HG02973 (cell line): Measurements from ENCODE around the gene NAPSA.
A peak's percentile ranks its signal among the peaks of the same experiment; 100 is the strongest.
"Not testable (repeated sequence)": the region's sequence is repeated elsewhere in the genome, so short reads cannot be mapped to it uniquely, and the experiment has no call there.

Source experiments
- ATAC-seq: cut with Tn5 transposase; IDR thresholded peaks from one replicate; pipeline ENCODE4 v1.9.1; 2021; ENCODE audit warnings: moderate library complexity; ENCODE audit not compliant: unreplicated experiment

The NAPSA gene

GRCh38 chr19:50361290-50362029, 4.0 kb downstream of the NAPSA start:
- ATAC-seq: no peak

- ATAC-seq: no peak
Measured at GRCh38 chr19:50359328-50359818, 6.1 kb downstream of the NAPSA start.

DNA sequence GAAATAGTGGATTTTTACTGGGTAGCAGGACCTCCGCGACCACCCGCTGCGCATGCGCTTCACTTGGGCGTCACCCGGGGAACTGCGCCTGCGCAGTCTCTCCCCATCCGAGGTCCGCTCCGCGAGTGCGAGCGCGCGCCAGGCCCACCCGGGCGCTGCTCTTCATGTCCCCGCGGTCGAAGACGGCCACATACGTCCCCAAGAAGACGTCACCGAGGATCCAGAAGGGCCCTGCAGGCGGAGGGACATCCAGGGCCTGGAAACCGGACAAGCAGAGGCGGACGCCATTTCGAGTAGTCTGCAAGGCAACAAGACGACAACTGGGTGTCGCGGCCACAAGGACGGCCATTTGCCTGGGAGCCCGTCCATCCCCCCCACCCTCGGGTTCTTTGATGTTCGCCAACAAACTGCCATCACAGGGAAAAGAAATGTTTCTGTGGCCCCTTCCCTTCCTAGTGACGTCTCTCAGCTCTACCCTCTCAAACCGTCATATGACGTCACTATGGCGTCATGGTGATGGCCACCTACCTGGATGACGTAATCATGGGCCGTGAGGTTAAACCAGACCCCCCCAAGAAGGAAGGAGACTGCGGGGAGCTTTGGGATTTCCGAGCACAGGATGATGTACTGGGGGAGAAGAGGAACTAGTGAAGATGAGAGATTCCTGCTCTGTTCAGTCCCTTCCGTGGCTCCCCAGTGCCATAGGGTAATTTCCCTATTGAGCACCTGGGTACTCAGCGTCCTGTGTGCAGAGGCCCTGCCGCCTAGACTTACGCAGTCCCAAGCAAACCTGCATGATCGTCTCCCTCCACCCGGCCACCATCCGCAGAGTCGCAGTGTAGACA, 6.7 kb downstream of the NAPSA start:
- ATAC-seq: no peak

DNA sequence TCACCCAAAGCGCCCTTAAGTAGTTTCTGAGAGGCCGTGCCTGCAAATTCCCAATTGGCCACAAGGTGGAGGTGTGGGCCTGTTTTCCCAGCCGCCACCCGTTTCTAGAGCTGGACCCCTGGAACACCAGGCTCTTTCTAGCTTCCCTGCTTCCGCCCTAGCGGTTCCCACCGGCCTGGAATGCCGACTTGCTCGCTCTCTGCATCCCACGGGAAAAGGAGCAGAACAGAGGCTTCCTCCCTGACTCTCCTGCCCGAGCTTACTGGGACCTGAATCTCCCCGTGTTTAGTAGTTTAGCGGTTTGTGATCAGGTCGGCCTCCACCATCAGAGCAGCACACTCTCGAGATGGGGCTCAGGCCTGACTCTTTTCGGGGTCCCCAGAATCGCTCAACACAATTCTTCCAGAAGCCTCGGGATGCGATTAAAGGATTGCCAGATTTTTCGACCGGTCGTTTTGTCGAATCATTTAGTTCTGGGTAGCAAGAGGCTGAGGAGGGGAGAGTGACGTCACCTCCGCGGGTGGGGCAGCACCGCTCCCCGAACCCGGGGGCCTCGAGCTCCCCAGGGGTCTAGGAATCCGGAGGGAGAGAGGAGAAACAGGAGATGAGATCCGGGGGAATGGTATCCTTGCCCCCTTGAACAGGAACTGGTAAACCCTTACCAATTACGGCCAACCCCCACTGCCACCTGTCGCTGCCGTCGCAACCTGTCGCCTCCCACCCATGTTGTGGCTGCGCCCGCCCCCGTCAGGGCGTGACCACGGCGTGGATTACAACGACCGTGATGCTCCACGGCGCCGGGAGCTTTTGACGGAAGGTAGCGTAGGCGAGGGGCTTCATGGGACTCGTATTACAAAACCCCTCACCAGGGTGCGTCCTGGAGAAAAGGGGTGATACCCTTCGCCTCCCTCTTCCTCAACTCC, 8.0 kb downstream of the NAPSA start:
- peak; percentile 41 for ATAC-seq

- ATAC-seq: no peak
Measured at GRCh38 chr19:50356691-50357177, 8.7 kb downstream of the NAPSA start.

DNA sequence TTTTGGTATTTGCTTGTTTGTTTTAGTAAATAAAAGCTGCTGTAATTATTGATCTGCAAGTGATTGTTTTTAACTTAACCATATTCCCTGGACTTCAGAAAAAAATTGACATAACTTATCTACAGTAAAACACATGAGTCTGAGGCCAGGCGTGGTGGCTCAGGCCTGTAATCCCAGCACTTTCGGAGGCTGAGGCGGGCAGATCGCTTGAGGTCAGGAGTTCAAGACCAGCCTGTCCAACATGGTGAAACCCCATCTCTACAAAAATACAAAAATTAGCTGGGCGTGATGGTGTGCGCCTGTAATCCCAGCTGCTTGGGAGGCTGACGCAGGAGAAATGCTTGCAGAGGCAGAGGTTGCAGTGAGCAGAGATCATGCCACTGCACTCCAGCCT, 12.0 kb downstream of the NAPSA start:
- not testable (repeated sequence) for ATAC-seq

DNA sequence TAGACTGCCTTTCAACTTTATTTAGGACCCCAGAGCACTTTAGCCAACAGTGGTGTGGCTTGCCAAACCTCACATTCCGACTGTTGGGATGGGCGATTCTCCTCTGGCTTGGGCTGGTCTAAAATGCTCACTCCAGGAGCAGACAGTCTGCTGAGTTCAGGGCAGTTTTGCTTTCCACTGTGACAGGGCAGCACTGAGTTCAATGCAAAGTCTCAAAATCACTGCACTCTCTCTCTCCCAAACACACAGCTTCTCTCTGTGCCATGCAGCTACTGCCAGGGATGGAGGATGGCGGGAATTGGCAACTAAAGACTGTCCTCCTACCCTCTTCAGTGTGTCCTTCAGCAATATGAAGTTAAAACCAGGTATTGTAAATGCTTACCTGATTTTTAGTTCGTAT, 13.2 kb downstream of the NAPSA start:
- no peak for ATAC-seq

GRCh38 chr19:50349277-50350057, 16.0 kb downstream of the NAPSA start:
- ATAC-seq: no peak

DNA sequence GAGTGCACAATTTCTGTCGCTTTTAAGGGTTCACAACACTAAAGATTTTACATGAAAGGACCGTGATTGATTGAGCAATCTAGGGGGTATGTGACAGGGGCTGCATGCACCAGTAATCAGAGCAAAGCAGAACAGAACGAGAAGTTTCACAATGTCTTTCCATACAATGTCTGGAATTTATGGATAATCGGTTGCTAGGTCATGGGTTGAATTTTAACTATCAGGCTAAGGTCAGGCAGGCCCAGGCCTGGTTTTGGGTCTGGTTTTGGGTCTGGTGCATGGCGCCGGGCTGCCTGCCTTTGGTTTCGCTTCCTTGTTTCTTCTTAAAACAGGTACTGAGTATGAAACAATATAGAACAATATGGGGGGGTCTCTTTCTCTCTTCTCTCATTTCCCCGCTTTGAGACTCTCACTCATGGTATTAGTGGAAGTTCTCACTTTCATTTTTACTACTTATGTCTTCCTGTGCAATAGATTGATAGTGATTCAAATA, 18.3 kb downstream of the NAPSA start:
- ATAC-seq: not testable (repeated sequence)

- ATAC-seq: no peak
Measured at GRCh38 chr19:50344661-50345318, 20.6 kb downstream of the NAPSA start.

GRCh38 chr19:50341091-50341564, 24.3 kb downstream of the NAPSA start:
- peak; percentile 55 for ATAC-seq

DNA sequence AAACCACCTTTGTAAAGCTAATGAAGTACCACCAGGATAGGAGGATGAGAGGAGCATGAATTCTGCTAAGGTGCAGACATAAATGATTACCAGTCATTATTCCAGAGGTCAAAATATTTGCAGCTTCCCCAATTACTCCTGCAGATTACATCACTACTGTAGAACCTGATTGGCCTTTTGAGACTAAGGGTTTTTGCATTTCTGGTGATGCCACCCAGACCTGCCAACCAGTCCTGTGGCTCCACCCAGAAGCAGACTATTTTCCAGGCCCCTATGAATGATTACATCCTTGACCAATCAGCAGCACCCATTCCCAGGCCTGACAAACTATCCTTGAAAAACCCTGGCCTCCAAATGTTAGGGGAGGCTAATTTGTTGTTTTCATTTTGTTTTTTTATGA, 25.1 kb downstream of the NAPSA start:
- no peak for ATAC-seq

GRCh38 chr19:50337031-50337430, 28.4 kb downstream of the NAPSA start:
- ATAC-seq: not testable (repeated sequence)

DNA sequence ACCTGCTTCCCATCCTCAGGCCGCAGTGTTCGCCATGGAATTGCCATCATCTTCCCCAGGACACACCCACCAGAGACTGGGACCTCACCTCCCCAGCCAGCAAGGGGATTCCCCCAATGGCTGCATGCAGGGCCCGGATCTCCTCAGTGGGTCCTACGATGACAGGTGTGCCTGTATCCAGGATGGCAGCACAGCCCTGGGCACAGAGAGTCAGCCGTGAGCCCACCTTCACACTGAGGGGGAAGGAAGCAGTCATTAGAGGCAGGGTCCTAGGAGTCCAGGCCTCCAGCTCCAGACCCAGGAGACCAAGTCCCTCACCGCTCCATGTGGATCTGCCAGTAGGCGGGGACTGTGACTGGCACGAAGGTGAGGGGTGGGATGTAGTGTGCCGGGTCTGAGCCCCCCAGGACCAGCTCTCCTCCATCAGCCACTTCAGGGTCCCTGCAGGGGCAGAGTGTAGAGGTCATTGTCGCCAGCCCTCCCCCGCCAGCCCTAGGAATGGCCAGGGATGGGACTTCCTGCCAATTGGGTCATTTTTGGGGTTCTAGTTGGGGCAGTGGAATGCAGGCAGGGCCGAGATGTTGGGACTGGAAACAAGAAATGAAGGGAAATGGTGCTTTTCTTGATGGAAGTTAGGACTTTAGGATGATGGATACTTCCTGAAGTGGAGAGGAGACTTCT, 30.6 kb downstream of the NAPSA start:
- no peak for ATAC-seq

- peak; percentile 13 for ATAC-seq
Measured at GRCh38 chr19:50333737-50334617, 31.5 kb downstream of the NAPSA start.

GRCh38 chr19:50333235-50333736, 32.2 kb downstream of the NAPSA start:
- peak; percentile 37 for ATAC-seq

DNA sequence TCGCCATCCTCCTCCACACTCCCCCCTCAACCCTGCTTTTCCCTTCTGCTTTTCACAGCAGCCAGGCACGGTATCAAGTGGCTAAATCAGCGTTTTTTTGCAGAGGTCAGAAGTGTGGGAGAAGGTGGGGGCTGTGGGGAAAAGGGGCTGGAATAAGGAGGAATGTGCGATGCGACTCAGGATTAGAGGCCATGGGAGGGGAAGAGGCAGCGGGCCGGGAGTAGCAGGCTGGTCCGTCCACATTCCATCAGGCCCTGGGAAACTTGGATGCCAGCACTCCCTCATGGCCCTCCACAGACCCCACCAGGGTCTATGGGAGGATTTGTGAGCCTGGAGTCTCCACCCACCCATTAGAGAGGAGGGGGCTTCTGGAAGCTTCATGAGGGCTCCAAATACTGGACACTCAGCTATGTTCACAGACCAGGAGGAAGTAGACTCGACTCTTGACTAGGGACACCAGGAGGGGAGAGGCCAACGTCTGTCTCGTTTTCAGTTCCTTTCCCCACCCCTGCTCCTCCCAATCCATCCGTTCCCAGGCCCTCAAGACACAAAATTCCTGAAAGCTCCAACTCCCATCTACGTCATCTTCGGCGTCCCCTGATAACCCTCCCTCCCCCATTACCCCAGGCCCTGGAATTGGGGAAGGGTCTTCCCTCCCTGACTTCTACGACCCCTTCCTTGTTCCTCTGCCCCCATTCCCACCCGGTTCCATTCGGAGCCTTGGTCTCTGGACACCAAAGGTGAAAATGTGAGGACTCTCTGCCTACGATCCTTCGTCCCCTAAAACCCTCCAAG, 33.0 kb downstream of the NAPSA start:
- ATAC-seq: no peak
